GM12892 (cell line): Measurements from ENCODE around the gene KPNB1.

Experiments used
- POLR2A ChIP-seq: IDR thresholded peaks from 2 replicates; pipeline ENCODE4 v1.6.1; 2011; ENCODE audit warnings: low read depth, low read length, control low read depth
- POLR2AphosphoS5 ChIP-seq: IDR thresholded peaks from 2 replicates; pipeline ENCODE4 v1.6.1; 2011; ENCODE audit warnings: low read depth, low read length, control low read depth

GRCh38 chr17:47732399-47733046 is 82.8 kb downstream of the KPNB1 start:
- TF ChIP-seq POLR2A (no peak), POLR2AphosphoS5 (no peak)
